ENCODE data around the gene CLDN4. TPM values are rescaled to one million over a fixed set of nuclear protein-coding genes. Genes with fewer than 3 reads are reported as not detected.

CLDN4 gene
- total and polyA plus RNA-seq, 8 donors = 2.4 to 523 (median 18.9) TPM; not detected in 1

DNA sequence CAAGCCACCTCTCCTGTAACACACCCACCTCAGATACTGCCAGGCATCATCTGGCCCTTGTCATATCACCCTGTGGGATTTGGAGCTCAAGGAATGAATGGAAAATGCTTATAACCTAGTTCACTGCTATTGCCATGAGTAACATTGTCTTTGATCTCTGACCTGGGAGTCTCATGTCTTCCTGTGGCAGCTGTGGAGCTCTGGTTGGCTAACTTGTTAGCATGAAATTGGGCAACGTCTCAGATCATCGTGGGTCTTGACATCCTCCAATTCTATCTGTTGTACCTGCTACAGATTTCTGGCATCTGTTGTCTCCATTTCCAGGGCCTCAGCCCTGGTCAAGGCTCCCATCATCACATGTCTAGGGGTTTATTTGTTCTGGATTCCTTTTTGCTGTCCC lies 28.0 kb downstream of the CLDN4 start:
- WGBS, 5 donors = 63 to 77% (median 72%) methylated on average over 2 of the region's 2 CpGs
- Histone ChIP-seq H3K27ac (no peak overlapping the region), H3K9me3 (no peaks in the 10 kb centered on the region), H3K4me1 (peaks cover 0 to 9% (median 7%) of the 10 kb centered on the region in 4 donors), H3K4me3 (no peak overlapping the region), H3K27me3 (peaks cover 0 to 24% (median 6%) of the 10 kb centered on the region in 3 donors), H3K36me3 (no peaks in the 10 kb centered on the region)
- no peak for DNase-seq
- intact Hi-C loops (cut with DNase I; ENCODE audit: low total_unique reads) = no loop called here
- TF ChIP-seq EP300 (IDR thresholded peaks at IDR 0.05) (no peak), POLR2A (IDR thresholded peaks at IDR 0.05) (no peak)

DNA sequence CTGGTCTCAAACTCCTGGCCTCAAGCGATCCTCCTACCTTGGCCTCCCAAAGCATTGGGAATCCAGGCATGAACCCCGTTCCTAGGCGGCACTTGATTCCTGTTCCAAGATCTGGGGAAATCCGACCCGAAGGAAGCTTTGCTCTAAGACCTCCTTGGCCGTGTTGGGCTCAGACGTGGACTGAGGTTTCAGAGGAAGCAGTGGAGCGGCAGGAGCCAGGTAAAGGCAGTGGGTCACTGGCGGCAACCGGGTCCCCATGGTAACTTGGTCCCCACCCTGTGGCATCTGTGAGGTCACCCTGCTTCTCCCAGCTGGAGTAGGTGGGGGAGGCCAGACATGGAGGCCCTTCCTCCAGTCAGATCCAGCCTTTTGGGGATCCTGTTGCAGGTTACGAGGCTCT lies 30.1 kb downstream of the CLDN4 start, which contains the start of gene TMEM270:
Gene TMEM270 (plus strand): TSS at position 301 of the 400 bp plus-strand sequence. CDS start 36 bp downstream, at position 337.
- Histone ChIP-seq H3K4me1 (peaks cover 0 to 3% (median 1%) of the 10 kb centered on the region in 4 donors), H3K4me3 (no peak within 1 kb of the TSS), H3K36me3 (no peaks in the 10 kb centered on the region), H3K9me3 (no peaks in the 10 kb centered on the region), H3K27me3 (peaks cover 0 to 17% (median 6%) of the 10 kb centered on the region in 3 donors), H3K27ac (no peak within 1 kb of the TSS)
- intact Hi-C loops (cut with DNase I; ENCODE audit: low total_unique reads) = loop anchor here (10.0 kb wide), 1 partner anchor 164 kb away; the partner anchor contains the start of gene ELN
- DNase-seq = no peak
- TF ChIP-seq POLR2A (IDR thresholded peaks at IDR 0.05) (no peak), EP300 (IDR thresholded peaks at IDR 0.05) (no peak), CTCF (IDR thresholded peaks at IDR 0.05) (no peak), POLR2AphosphoS5 (IDR thresholded peaks at IDR 0.05) (no peak)
- 81 to 93% (median 82%) methylated on average over 10 to 11 of the region's 11 CpGs for WGBS, 5 donors

- DNase-seq = no peak
- intact Hi-C loops (cut with DNase I; ENCODE audit: low total_unique reads) = loop anchor here (10.0 kb wide), 1 partner anchor 163 kb away; the partner anchor contains the start of gene ELN
- H3K27ac ChIP-seq = no peak overlapping the region
- H3K9me3 ChIP-seq = no peaks in the 10 kb centered on the region
- no peaks in the 10 kb centered on the region for H3K36me3 ChIP-seq
- peaks cover 0 to 13% (median 6%) of the 10 kb centered on the region in 3 donors for H3K27me3 ChIP-seq
- WGBS, 5 donors = 85 to 92% (median 90%) methylated on average over 10 to 12 of the region's 12 CpGs
- TF ChIP-seq POLR2A (IDR thresholded peaks at IDR 0.05) (no peak), CTCF (IDR thresholded peaks at IDR 0.05) (no peak), POLR2AphosphoS5 (IDR thresholded peaks at IDR 0.05) (no peak), EP300 (IDR thresholded peaks at IDR 0.05) (no peak)
- H3K4me3 ChIP-seq = no peak overlapping the region
- H3K4me1 ChIP-seq = no peaks in the 10 kb centered on the region
Observed at GRCh38 chr7:73861305-73861704, 30.5 kb downstream of the CLDN4 start.

GRCh38 chr7:73864981-73865711 lies 34.4 kb downstream of the CLDN4 start:
- intact Hi-C loops (cut with DNase I; ENCODE audit: low total_unique reads) = loop anchor here (10.0 kb wide), 1 partner anchor 160 kb away; the partner anchor contains the start of gene ELN
- H3K27ac ChIP-seq = no peak overlapping the region
- TF ChIP-seq EP300 (IDR thresholded peaks at IDR 0.05) = no peak
- no peak for TF ChIP-seq POLR2A (IDR thresholded peaks at IDR 0.05)
- TF ChIP-seq CTCF (IDR thresholded peaks at IDR 0.05) = no peak
- no peak for TF ChIP-seq POLR2AphosphoS5 (IDR thresholded peaks at IDR 0.05)
- H3K4me1 ChIP-seq = peaks cover 13 to 17% (median 16%) of the 10 kb centered on the region in 4 donors
- no peaks in the 10 kb centered on the region for H3K9me3 ChIP-seq
- H3K36me3 ChIP-seq = no peaks in the 10 kb centered on the region
- DNase-seq = no peak
- H3K27me3 ChIP-seq = no peaks in the 10 kb centered on the region
- WGBS, 5 donors = 68 to 79% (median 72%) methylated on average over 4 to 8 of the region's 8 CpGs
- no peak overlapping the region for H3K4me3 ChIP-seq

Data from stomach (tissue), 9 donors.